Measurements from ENCODE around the gene FHDC1.

FHDC1 gene

GRCh38 chr4:153020457-153020856 is 84.3 kb downstream of the FHDC1 start:
- TF ChIP-seq REST (IDR thresholded peaks at IDR 0.05; ENCODE audit: insufficient read depth in 1 of 2, low read depth in 2 of 2, low read length in 2 of 2) (no peak), TAF1 (IDR thresholded peaks at IDR 0.05; ENCODE audit: borderline replicate concordance, insufficient read depth, low read length) (no peak), POLR2AphosphoS5 (IDR thresholded peaks at IDR 0.05; ENCODE audit: low read depth, low read length) (no peak), FOXP2 (optimal IDR thresholded peaks at IDR 0.05; ENCODE audit: borderline replicate concordance, extremely low read depth, extremely low read length, insufficient read depth) (no peak), SIN3A (IDR thresholded peaks at IDR 0.05; ENCODE audit: borderline replicate concordance, insufficient read depth, low read length) (no peak)

- TF ChIP-seq POLR2AphosphoS5 (IDR thresholded peaks at IDR 0.05; ENCODE audit: low read depth, low read length) (no peak), SIN3A (IDR thresholded peaks at IDR 0.05; ENCODE audit: borderline replicate concordance, insufficient read depth, low read length) (no peak), REST (IDR thresholded peaks at IDR 0.05; ENCODE audit: insufficient read depth in 1 of 2, low read depth in 2 of 2, low read length in 2 of 2) (no peak), FOXP2 (optimal IDR thresholded peaks at IDR 0.05; ENCODE audit: borderline replicate concordance, extremely low read depth, extremely low read length, insufficient read depth) (no peak)
These were observed 85.2 kb downstream of the FHDC1 start for GRCh38 chr4:153021276-153021675.

DNA sequence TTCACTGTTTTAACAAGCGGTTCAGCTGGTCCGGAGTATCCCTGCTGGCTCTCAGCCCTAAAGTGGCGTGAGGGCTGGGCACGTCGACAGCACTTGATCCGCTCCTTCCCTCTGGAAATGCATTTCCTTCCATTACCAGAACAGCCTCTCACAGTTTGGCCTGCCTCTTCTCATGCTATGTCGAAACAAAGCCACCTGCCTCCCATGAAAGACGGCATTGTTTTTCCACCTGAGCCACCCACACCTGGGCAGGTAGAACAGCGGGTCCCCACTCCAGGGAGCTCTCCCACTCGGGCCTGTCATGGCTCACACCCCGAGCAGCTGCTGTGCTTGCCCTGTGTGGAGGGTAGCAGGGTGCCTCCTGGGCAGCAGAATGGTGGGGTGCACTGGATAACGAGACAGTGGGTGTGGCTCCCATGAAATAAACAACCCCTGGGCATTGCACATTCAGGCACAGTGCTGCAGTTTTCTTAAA is 86.2 kb downstream of the FHDC1 start:
- no peak for TF ChIP-seq FOXP2 (optimal IDR thresholded peaks at IDR 0.05; ENCODE audit: borderline replicate concordance, extremely low read depth, extremely low read length, insufficient read depth)
- TF ChIP-seq TAF1 (IDR thresholded peaks at IDR 0.05; ENCODE audit: borderline replicate concordance, insufficient read depth, low read length): no peak
- no peak for TF ChIP-seq REST (IDR thresholded peaks at IDR 0.05; ENCODE audit: insufficient read depth in 1 of 2, low read depth in 2 of 2, low read length in 2 of 2)
- TF ChIP-seq SIN3A (IDR thresholded peaks at IDR 0.05; ENCODE audit: borderline replicate concordance, insufficient read depth, low read length): no peak
- no peak for TF ChIP-seq POLR2AphosphoS5 (IDR thresholded peaks at IDR 0.05; ENCODE audit: low read depth, low read length)

DNA sequence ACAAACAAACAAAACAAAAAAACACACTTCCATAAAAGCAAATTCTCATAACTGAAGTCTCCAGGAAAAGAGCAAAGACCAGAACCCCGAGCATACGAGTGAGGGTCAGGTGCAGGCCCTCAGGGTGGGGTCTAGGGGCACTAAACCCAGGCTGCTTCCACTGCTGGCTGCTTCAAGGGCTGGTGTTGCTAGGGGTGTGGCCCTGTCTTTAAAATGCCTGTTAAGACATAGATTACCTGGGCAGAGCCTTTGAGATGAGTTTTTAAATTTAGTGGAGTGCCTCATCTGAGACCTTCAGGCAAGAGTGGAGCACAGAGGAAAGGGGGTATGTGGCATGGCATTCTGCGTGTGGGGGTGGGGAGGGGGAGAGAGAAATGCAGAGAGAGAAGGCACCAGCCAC is 87.0 kb downstream of the FHDC1 start:
- TF ChIP-seq POLR2AphosphoS5 (IDR thresholded peaks at IDR 0.05; ENCODE audit: low read depth, low read length) (no peak), FOXP2 (optimal IDR thresholded peaks at IDR 0.05; ENCODE audit: borderline replicate concordance, extremely low read depth, extremely low read length, insufficient read depth) (no peak), TAF1 (IDR thresholded peaks at IDR 0.05; ENCODE audit: borderline replicate concordance, insufficient read depth, low read length) (no peak), REST (IDR thresholded peaks at IDR 0.05; ENCODE audit: insufficient read depth in 1 of 2, low read depth in 2 of 2, low read length in 2 of 2) (no peak), SIN3A (IDR thresholded peaks at IDR 0.05; ENCODE audit: borderline replicate concordance, insufficient read depth, low read length) (no peak)
